GM12878 (cell line): ENCODE results near the gene DPP6. TPM values are rescaled to one million over a fixed set of nuclear protein-coding genes. Genes with fewer than 3 reads are reported as not detected.

ENCODE experiments used
- ATAC-seq: fragments of 200-7000 bp; cut with Tn5 transposase; 3 replicates; pipeline ENCODE4 v1.9.1; 2020; ENCODE audit warnings: mild to moderate bottlenecking, moderate library complexity
- BruUV-seq: library from RNA; stranded (reverse); fragments of 400-500 nt; replicated peaks from 2 replicates; lab custom pipeline; 2021; lab: Mats Ljungman, UMichigan
- CTCF ChIA-PET: fragments of 300-600 bp; sonication (Branson Sonifier 250); formaldehyde crosslinking; extraction: SDS; loops from one replicate; lab custom pipeline; 2021; ENCODE audit warnings: inconsistent platforms; lab: Yijun Ruan, JAX
- POLR2A ChIA-PET: fragments of 350-600 bp; formaldehyde crosslinking; extraction: SDS; loops from one replicate; lab custom pipeline; 2021; ENCODE audit warnings: inconsistent platforms; lab: Charles Lee
- RAD21 ChIA-PET: fragments of 300-600 bp; sonication (Branson Sonifier 250); formaldehyde crosslinking; loops from one replicate; lab custom pipeline; 2023; ENCODE audit warnings: antibody characterized with exemption; ENCODE audit not compliant: unreplicated experiment; lab: Charles Lee
- SMC1A ChIA-PET: fragments of 300-600 bp; sonication (Branson Sonifier 250); formaldehyde crosslinking; loops from one replicate; lab custom pipeline; 2023; ENCODE audit not compliant: unreplicated experiment, uncharacterized antibody; lab: Charles Lee
- DNase-seq: peaks from one replicate; pipeline ENCODE4 v3.0.0-alpha.2; 2011; ENCODE audit warnings: low read depth, low spot score
- FAIRE-seq: peaks from 3 replicates; lab custom pipeline; 2011; peaks lifted over from hg19 to GRCh38; lab: Jason Lieb, UNC
- H2AFZ ChIP-seq: 2 replicates; pipeline ENCODE4 v1.6.0; 2011; ENCODE audit warnings: low read depth, low read length, control low read depth; ENCODE audit not compliant: control insufficient read depth
- H3K27ac ChIP-seq: 2 replicates; pipeline ENCODE4 v1.5.1; 2011; ENCODE audit warnings: control low read depth; ENCODE audit not compliant: control insufficient read depth, insufficient read depth
- H3K27me3 ChIP-seq, 2 experiments: replicated peaks in 1 of 2; 2 replicates each; pipeline versions ENCODE4 v1.6.0 to v1.6.1; 2011; ENCODE audit warnings: low read length in 1 of 2; ENCODE audit not compliant: control insufficient read depth in 2 of 2, insufficient read depth in 2 of 2
- H3K36me3 ChIP-seq, 2 experiments: 2 replicates each; pipeline ENCODE4 v1.5.1; 2011; ENCODE audit warnings: low read length in 1 of 2; ENCODE audit not compliant: control insufficient read depth in 2 of 2, insufficient read depth in 2 of 2
- H3K4me1 ChIP-seq: 2 replicates; pipeline ENCODE4 v1.6.1; 2011; ENCODE audit warnings: mild to moderate bottlenecking, low read length, moderate library complexity, mixed read lengths; ENCODE audit not compliant: control insufficient read depth, insufficient read depth
- H3K4me2 ChIP-seq: 2 replicates; pipeline ENCODE4 v1.6.0; 2011; ENCODE audit warnings: control low read depth; ENCODE audit not compliant: control insufficient read depth, insufficient read depth
- H3K4me3 ChIP-seq: fragments of 200-600 bp; sonication (generic); 2 replicates; pipeline ENCODE4 v1.5.1; 2016
- H3K79me2 ChIP-seq: 2 replicates; pipeline ENCODE4 v1.6.0; 2011; ENCODE audit warnings: low read length; ENCODE audit not compliant: control insufficient read depth, insufficient read depth
- H3K9ac ChIP-seq: 2 replicates; pipeline ENCODE4 v1.8.0; 2011; ENCODE audit warnings: low read length, control low read depth, mixed read lengths; ENCODE audit not compliant: control insufficient read depth, insufficient read depth
- H3K9me3 ChIP-seq: replicated peaks from 3 replicates; pipeline ENCODE4 v1.5.1; 2011; ENCODE audit warnings: mild to moderate bottlenecking, low read length; ENCODE audit not compliant: control insufficient read depth, insufficient read depth
- H4K20me1 ChIP-seq: 2 replicates; pipeline ENCODE4 v1.6.0; 2011; ENCODE audit not compliant: control insufficient read depth, insufficient read depth
- ATF7 ChIP-seq: fragments of 450-650 bp; IDR thresholded peaks from 2 replicates; pipeline ENCODE4 v1.6.1; 2016; ENCODE audit warnings: low read depth, mild to moderate bottlenecking
- BCL11A ChIP-seq: IDR thresholded peaks from 2 replicates; pipeline ENCODE4 v1.6.1; 2011; ENCODE audit warnings: low read depth, low read length
- JUND ChIP-seq: IDR thresholded peaks from 2 replicates; pipeline ENCODE4 v1.6.1; 2012; ENCODE audit warnings: low read depth, mild to moderate bottlenecking, low read length, improper control_type of control experiment, moderate library complexity
- MEF2B ChIP-seq: fragments of 450-650 bp; IDR thresholded peaks from 2 replicates; pipeline ENCODE4 v1.6.1; 2018; ENCODE audit warnings: mild to moderate bottlenecking, moderate library complexity; ENCODE audit not compliant: partially characterized antibody, poor library complexity, severe bottlenecking
- MYB ChIP-seq: fragments of 150-350 bp; IDR thresholded peaks from 2 replicates; pipeline ENCODE4 v1.6.1; 2014; ENCODE audit warnings: mild to moderate bottlenecking, low read depth, low read length, borderline replicate concordance
- NRF1 ChIP-seq: conservative IDR thresholded peaks from 2 replicates; pipeline ENCODE4 v1.6.1; 2011; ENCODE audit warnings: mild to moderate bottlenecking, low read depth, low read length, improper control_type of control experiment
- PAX5 ChIP-seq: IDR thresholded peaks from 2 replicates; pipeline ENCODE4 v1.6.1; 2011; ENCODE audit warnings: low read depth, low read length, borderline replicate concordance
- SMARCA5 ChIP-seq: fragments of 450-650 bp; IDR thresholded peaks from 2 replicates; pipeline ENCODE4 v1.6.1; 2017; ENCODE audit warnings: mild to moderate bottlenecking
- SREBF2 ChIP-seq: IDR thresholded peaks from 2 replicates; pipeline ENCODE4 v1.6.1; 2012; ENCODE audit warnings: mild to moderate bottlenecking, low read length
- STAT1 ChIP-seq: fragments of 450-650 bp; conservative IDR thresholded peaks from 2 replicates; pipeline ENCODE4 v1.6.1; 2014; ENCODE audit warnings: antibody characterized with exemption, mild to moderate bottlenecking
- YY1 ChIP-seq: IDR thresholded peaks from 2 replicates; pipeline ENCODE4 v1.6.1; 2011; ENCODE audit warnings: low read depth, mild to moderate bottlenecking, low read length
- WGBS: methylation state at CpG from one replicate; pipeline ENCODE4 v1.1.6; 2016; ENCODE audit warnings: low lambda C conversion rate; ENCODE audit not compliant: insufficient replicate concordance, insufficient coverage; ENCODE audit errors: missing lambda C conversion rate; 5-methylcytosine and 5-hydroxymethylcytosine counted together
- in situ Hi-C: fragments of 300-500 bp; cut with MboI; formaldehyde crosslinking; loops from 9 replicates; pipeline ENCODE4 v1.14.3; 2018; ENCODE audit warnings: mixed read lengths
- intact Hi-C: fragments of 100-400 bp; cut with micrococcal nuclease; formaldehyde crosslinking; loops from one replicate; pipeline ENCODE4 v1.14.2; 2022; ENCODE audit not compliant: unreplicated experiment
- polyA plus RNA-seq, 11 experiments: library from polyadenylated mRNA; depleted of rRNA in 4 of 11; unstranded in 6 of 11; stranded (reverse) in 5 of 11; fragments of >200 nt; fragmentation: Nextera tagmentation in 4 of 11; fragmentation: Illumina TruSeq in 1 of 11; extraction: Ambion mirVana in 4 of 11; extraction: Trizol in 1 of 11; gene quantifications; 1 replicate in 1 of 11; 2 replicates in 10 of 11; pipeline versions ENCODE4 v1.2.1 to v1.2.3, GENCODE V29; 2011 to 2016; ENCODE audit warnings: inconsistent platforms in 2 of 11, missing spikeins in 2 of 11, low read depth in 1 of 11
- total RNA-seq, 4 experiments: library from RNA; depleted of rRNA in 3 of 4; stranded (reverse); fragments of >200 nt in 3 of 4; fragmentation: Illumina TruSeq in 1 of 4; extraction: Trizol in 1 of 4; gene quantifications; 2 replicates each; pipeline versions ENCODE4 v1.2.1 to v1.2.3, GENCODE V29; 2013 to 2021
- TF ChIP-seq, protein P1 (sequence below): IDR thresholded peaks from 2 replicates; pipeline ENCODE4 v1.6.1; 2012; ENCODE audit warnings: improper control_type of control experiment, low read depth, low read length; ENCODE audit not compliant: insufficient replicate concordance
- TF ChIP-seq, protein P2 (sequence below): IDR thresholded peaks from 2 replicates; pipeline ENCODE4 v1.6.1; 2012; ENCODE audit warnings: low read depth, low read length, improper control_type of control experiment

Gene DPP6
- total and polyA plus RNA-seq, 10 of the 15 experiments (the other 5 are each of a cell fraction or from before 2014, with no cell fraction given): not detected

DNA sequence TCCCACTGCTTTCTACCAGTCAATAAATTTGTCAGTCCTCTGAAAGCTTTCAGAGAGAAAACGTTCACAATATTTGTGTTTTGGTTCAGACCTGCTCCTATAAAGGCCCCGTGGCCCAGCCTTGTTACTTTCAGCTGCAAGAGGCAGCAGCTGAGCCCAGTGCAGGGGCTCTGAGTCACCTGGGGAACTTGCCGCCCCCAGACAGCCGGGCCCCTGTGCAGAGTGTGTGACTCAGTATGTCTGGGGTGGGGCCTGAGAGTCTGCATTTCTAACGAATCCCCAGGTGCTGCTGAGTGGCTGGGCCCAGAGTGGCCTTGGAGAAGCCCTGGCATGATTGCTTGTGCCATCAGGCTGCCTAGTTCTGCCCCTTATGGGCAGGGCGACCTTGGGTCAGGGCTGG is 647.2 kb downstream of the DPP6 start:
- no peak overlapping the region for H3K9ac ChIP-seq
- H3K4me2 ChIP-seq: no peak overlapping the region
- no peaks in the 10 kb centered on the region for H3K36me3 ChIP-seq
- POLR2A ChIA-PET: no interaction called here
- TF ChIP-seq ATF7 (no peak), MEF2B (no peak), JUND (no peak), STAT1 (no peak), YY1 (no peak), SREBF2 (no peak), MYB (no peak), NRF1 (no peak), SMARCA5 (no peak), BCL11A (no peak), PAX5 (no peak)
- TF ChIP-seq, protein P1, sequence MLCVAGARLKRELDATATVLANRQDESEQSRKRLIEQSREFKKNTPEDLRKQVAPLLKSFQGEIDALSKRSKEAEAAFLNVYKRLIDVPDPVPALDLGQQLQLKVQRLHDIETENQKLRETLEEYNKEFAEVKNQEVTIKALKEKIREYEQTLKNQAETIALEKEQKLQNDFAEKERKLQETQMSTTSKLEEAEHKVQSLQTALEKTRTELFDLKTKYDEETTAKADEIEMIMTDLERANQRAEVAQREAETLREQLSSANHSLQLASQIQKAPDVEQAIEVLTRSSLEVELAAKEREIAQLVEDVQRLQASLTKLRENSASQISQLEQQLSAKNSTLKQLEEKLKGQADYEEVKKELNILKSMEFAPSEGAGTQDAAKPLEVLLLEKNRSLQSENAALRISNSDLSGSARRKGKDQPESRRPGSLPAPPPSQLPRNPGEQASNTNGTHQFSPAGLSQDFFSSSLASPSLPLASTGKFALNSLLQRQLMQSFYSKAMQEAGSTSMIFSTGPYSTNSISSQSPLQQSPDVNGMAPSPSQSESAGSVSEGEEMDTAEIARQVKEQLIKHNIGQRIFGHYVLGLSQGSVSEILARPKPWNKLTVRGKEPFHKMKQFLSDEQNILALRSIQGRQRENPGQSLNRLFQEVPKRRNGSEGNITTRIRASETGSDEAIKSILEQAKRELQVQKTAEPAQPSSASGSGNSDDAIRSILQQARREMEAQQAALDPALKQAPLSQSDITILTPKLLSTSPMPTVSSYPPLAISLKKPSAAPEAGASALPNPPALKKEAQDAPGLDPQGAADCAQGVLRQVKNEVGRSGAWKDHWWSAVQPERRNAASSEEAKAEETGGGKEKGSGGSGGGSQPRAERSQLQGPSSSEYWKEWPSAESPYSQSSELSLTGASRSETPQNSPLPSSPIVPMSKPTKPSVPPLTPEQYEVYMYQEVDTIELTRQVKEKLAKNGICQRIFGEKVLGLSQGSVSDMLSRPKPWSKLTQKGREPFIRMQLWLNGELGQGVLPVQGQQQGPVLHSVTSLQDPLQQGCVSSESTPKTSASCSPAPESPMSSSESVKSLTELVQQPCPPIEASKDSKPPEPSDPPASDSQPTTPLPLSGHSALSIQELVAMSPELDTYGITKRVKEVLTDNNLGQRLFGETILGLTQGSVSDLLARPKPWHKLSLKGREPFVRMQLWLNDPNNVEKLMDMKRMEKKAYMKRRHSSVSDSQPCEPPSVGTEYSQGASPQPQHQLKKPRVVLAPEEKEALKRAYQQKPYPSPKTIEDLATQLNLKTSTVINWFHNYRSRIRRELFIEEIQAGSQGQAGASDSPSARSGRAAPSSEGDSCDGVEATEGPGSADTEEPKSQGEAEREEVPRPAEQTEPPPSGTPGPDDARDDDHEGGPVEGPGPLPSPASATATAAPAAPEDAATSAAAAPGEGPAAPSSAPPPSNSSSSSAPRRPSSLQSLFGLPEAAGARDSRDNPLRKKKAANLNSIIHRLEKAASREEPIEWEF: no peak
- TF ChIP-seq, protein P2, sequence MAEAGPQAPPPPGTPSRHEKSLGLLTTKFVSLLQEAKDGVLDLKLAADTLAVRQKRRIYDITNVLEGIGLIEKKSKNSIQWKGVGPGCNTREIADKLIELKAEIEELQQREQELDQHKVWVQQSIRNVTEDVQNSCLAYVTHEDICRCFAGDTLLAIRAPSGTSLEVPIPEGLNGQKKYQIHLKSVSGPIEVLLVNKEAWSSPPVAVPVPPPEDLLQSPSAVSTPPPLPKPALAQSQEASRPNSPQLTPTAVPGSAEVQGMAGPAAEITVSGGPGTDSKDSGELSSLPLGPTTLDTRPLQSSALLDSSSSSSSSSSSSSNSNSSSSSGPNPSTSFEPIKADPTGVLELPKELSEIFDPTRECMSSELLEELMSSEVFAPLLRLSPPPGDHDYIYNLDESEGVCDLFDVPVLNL: no peak
- intact Hi-C loops (loop anchor here (2.0 kb wide), 1 partner anchor 45 kb away; no protein-coding TSS in a partner anchor), in situ Hi-C loops (no loop called here)
- RAD21 ChIA-PET: no interaction called here
- no peak for ATAC-seq
- H3K4me1 ChIP-seq: no peaks in the 10 kb centered on the region
- H4K20me1 ChIP-seq: no peaks in the 10 kb centered on the region
- no peak overlapping the region for H3K27ac ChIP-seq
- WGBS: 18% methylated on average over 6 of the region's 6 CpGs
- FAIRE-seq: no peak
- SMC1A ChIA-PET: no interaction called here
- H3K4me3 ChIP-seq: no peak overlapping the region
- H3K27me3 ChIP-seq: no peaks in the 10 kb centered on the region
- CTCF ChIA-PET: interaction anchor here (1.7 kb wide), 1 partner anchor 9 kb away, joined by 5 read pairs; no protein-coding TSS in a partner anchor
- BruUV-seq: no TSS peak
- no peak for DNase-seq
- no peaks in the 10 kb centered on the region for H3K79me2 ChIP-seq
- no peaks in the 10 kb centered on the region for H3K9me3 ChIP-seq
- no peak overlapping the region for H2AFZ ChIP-seq
